HG03442 (cell line): ENCODE measurements around the gene RBM38.

Source experiments
- ATAC-seq: cut with Tn5 transposase; IDR thresholded peaks from one replicate; pipeline ENCODE4 v1.9.1; 2021; ENCODE audit warnings: mild to moderate bottlenecking, moderate library complexity; ENCODE audit not compliant: unreplicated experiment

RBM38 gene

GRCh38 chr20:57448764-57449354 is 57.7 kb downstream of the RBM38 start:
- ATAC-seq = no peak

GRCh38 chr20:57449398-57450354 is 58.5 kb downstream of the RBM38 start:
- ATAC-seq = no peak

GRCh38 chr20:57450419-57450818 is 59.2 kb downstream of the RBM38 start:
- peak; percentile 75 for ATAC-seq

GRCh38 chr20:57450931-57451330 is 59.7 kb downstream of the RBM38 start:
- ATAC-seq = no peak

GRCh38 chr20:57451431-57451794 is 60.2 kb downstream of the RBM38 start:
- ATAC-seq = no peak

- ATAC-seq = no peak
Observed at GRCh38 chr20:57451795-57452661, 60.8 kb downstream of the RBM38 start.

GRCh38 chr20:57455386-57455785 is 64.2 kb downstream of the RBM38 start:
- ATAC-seq = no peak

- ATAC-seq = no peak
Observed at GRCh38 chr20:57456116-57456515, 64.9 kb downstream of the RBM38 start.

GRCh38 chr20:57457243-57458095 is 66.3 kb downstream of the RBM38 start:
- no peak for ATAC-seq

GRCh38 chr20:57458400-57459160 is 67.4 kb downstream of the RBM38 start:
- ATAC-seq = no peak
